Omental fat pad (tissue), 4 donors: Measurements from ENCODE around the gene STX5. TPM values are rescaled to one million over a fixed set of nuclear protein-coding genes. Genes with fewer than 3 reads are reported as not detected.
"Not testable (repeated sequence)": the region's sequence is repeated elsewhere in the genome, so short reads cannot be mapped to it uniquely, and the experiment has no call there.

Source experiments
- ATAC-seq: fragments of 150-250 bp; one replicate; pipeline ENCODE4 v1.9.1; 2016; ENCODE audit warnings: mild to moderate bottlenecking, moderate library complexity; ENCODE audit not compliant: low FRiP score
- DNase-seq: peaks from one replicate; pipeline ENCODE4 v3.0.0-alpha.2; 2019; ENCODE audit warnings: low spot score
- CTCF ChIP-seq, 3 donors: fragments of 450-650 bp; IDR thresholded peaks; one replicate each; pipeline ENCODE4 v1.5.1; 2016 to 2017; ENCODE audit warnings: antibody characterized with exemption in 3 of 3, mild to moderate bottlenecking in 3 of 3, moderate library complexity in 2 of 3
- total RNA-seq, 4 donors: library from RNA; depleted of rRNA; stranded (reverse); fragments of >200 nt; gene quantifications; one replicate each; pipeline ENCODE4 v1.1.0, GENCODE V29; 2016

The STX5 gene
- total RNA-seq, 4 donors from 2014 or later = 32.2 to 43.1 (median 37.4) TPM

GRCh38 chr11:62835336-62835735 lies 3.5 kb upstream of the STX5 start:
- no peak for ATAC-seq
- TF ChIP-seq CTCF (IDR thresholded peaks at IDR 0.05) = no peak
- no peak for DNase-seq

GRCh38 chr11:62832336-62833234 lies 734 bp upstream of the STX5 start, which contains the start of gene TEX54:
TSS of gene TEX54 (minus strand) at chr11:62832841.
- DNase-seq (no peak), ATAC-seq (peak; percentile 13)
- no peak for TF ChIP-seq CTCF (IDR thresholded peaks at IDR 0.05)

- no peak for TF ChIP-seq CTCF (IDR thresholded peaks at IDR 0.05)
- ATAC-seq (peak; percentile 10), DNase-seq (no peak)
Measured at GRCh38 chr11:62830904-62831519, 839 bp downstream of the STX5 start.

- not testable (repeated sequence) for ATAC-seq, DNase-seq
Measured at GRCh38 chr11:62828130-62828529, 3.7 kb downstream of the STX5 start.

GRCh38 chr11:62823677-62824076 lies 8.2 kb downstream of the STX5 start:
- ATAC-seq (no peak), DNase-seq (no peak)
- TF ChIP-seq CTCF (IDR thresholded peaks at IDR 0.05) = no peak

- ATAC-seq (no peak), DNase-seq (no peak)
- TF ChIP-seq CTCF (IDR thresholded peaks at IDR 0.05) = no peak
Measured at GRCh38 chr11:62817129-62817528, 14.7 kb downstream of the STX5 start.

- no peak for TF ChIP-seq CTCF (IDR thresholded peaks at IDR 0.05)
- DNase-seq = no peak
- ATAC-seq = no peak
Measured at GRCh38 chr11:62816557-62816956, 15.3 kb downstream of the STX5 start.
